ENCODE data around the gene ZNF609. TPM values are rescaled to one million over a fixed set of nuclear protein-coding genes. Genes with fewer than 3 reads are reported as not detected.
A peak's percentile ranks its signal among the peaks of the same experiment; 100 is the strongest.

Gene ZNF609
- total RNA-seq, 2 donors from 2014 or later: 52.3 to 54.8 TPM

DNA sequence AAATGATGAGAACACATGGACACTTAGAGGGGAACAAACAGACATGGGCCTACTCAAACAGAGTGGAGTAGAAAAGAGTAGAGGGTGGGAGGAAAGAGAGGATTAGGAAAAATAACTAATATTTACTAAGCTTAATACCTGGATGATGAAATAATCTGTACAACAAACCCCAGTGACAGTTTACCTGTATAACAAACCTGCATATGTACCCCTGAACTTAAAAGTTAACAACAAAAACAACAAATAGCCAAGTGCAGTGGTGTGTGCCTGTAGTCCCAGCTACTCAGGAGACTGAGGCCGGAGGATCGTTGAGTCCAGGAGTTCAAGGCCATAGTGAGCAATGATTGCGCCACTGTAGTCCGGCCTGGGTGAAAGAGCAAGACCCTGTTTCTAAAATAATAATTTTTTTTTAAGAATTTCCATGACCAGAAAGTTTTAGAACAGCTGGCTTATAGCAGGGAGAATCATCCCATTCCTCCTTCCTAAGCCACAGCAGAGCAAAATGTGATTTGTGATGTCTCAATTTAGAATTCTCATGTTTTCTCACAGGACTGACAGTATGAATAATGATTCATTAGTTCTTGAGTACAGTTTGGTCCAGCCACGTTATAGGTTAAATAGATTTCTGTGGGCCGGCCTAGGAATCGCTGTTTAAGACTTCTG lies 150.0 kb downstream of the ZNF609 start:
- 82 to 100% methylated on average over 5 to 7 of the region's 7 CpGs for WGBS, 2 experiments (ENCODE audit: insufficient coverage in 1 of 2, insufficient read length in 1 of 2)

DNA sequence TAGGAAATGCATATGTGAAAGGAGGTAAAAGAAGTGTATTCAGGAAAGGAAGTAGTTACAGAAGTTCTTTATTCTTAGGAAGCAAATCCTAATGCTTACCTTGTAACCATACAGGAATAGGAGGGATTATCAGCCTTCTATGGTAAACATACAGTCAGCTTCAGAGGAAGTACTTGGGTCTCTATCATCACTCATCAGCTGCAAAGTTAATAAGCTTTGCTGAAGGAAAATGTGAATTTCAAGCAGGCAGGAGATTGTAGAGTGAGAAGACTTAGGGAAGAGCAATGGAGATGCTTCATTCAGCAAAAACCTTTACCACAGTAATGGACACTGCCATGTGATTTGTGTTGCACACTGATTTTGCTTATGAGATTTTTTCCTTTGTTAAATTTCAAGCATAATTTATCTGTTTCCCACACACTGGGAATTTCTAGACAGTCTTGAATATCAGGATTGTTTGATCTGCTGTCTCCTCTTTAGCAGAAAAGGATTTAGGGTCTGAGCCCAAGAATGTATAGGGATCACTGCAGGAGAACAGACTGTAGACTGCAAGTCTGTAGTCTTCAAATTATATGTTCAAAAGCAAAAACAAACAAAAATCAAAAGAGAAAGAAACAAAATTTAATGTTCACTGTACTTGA lies 150.8 kb downstream of the ZNF609 start:
- Mint-ChIP-seq H3K36me3 (ENCODE audit: low read depth) (peaks cover 6% of the 10 kb centered on the region), H3K27ac (no peak overlapping the region), H3K4me3 (no peak overlapping the region), H3K9me3 (peaks cover 1% of the 10 kb centered on the region), H3K4me1 (peaks cover 11% of the 10 kb centered on the region), H3K27me3 (ENCODE audit: insufficient read depth) (peaks cover 5% of the 10 kb centered on the region)
- peaks cover 3% of the 10 kb centered on the region for H3K4me1 ChIP-seq (ENCODE audit: control insufficient read depth, insufficient read depth, low read length)
- peak overlapping the region; percentile 58 for H3K27ac ChIP-seq (ENCODE audit: low read depth, low read length)
- H3K9ac ChIP-seq (ENCODE audit: extremely low read depth, low read length, poor library complexity, severe bottlenecking): no peak overlapping the region
- no peak for DNase-seq
- H3K36me3 ChIP-seq (ENCODE audit: control insufficient read depth, insufficient read depth, low read length): no peaks in the 10 kb centered on the region
- H3K9me3 ChIP-seq (ENCODE audit: control insufficient read depth, low read length): no peaks in the 10 kb centered on the region
- H3K27me3 ChIP-seq (ENCODE audit: control insufficient read depth, insufficient read depth, low read length, poor library complexity, severe bottlenecking): no peaks in the 10 kb centered on the region
- H3K4me3 ChIP-seq (ENCODE audit: low read length): no peak overlapping the region
- TF ChIP-seq, protein P1, sequence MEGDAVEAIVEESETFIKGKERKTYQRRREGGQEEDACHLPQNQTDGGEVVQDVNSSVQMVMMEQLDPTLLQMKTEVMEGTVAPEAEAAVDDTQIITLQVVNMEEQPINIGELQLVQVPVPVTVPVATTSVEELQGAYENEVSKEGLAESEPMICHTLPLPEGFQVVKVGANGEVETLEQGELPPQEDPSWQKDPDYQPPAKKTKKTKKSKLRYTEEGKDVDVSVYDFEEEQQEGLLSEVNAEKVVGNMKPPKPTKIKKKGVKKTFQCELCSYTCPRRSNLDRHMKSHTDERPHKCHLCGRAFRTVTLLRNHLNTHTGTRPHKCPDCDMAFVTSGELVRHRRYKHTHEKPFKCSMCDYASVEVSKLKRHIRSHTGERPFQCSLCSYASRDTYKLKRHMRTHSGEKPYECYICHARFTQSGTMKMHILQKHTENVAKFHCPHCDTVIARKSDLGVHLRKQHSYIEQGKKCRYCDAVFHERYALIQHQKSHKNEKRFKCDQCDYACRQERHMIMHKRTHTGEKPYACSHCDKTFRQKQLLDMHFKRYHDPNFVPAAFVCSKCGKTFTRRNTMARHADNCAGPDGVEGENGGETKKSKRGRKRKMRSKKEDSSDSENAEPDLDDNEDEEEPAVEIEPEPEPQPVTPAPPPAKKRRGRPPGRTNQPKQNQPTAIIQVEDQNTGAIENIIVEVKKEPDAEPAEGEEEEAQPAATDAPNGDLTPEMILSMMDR (conservative IDR thresholded peaks at IDR 0.05): no peak

More for the DNA sequence above, 150.0 kb downstream of the ZNF609 start:
- Histone ChIP-seq H3K27me3 (ENCODE audit: control insufficient read depth, insufficient read depth, low read length, poor library complexity, severe bottlenecking) (no peaks in the 10 kb centered on the region), H3K36me3 (ENCODE audit: control insufficient read depth, insufficient read depth, low read length) (no peaks in the 10 kb centered on the region), H3K27ac (ENCODE audit: low read depth, low read length) (no peak overlapping the region), H3K9ac (ENCODE audit: extremely low read depth, low read length, poor library complexity, severe bottlenecking) (no peak overlapping the region), H3K9me3 (ENCODE audit: control insufficient read depth, low read length) (no peaks in the 10 kb centered on the region), H3K4me1 (ENCODE audit: control insufficient read depth, insufficient read depth, low read length) (peaks cover 3% of the 10 kb centered on the region), H3K4me3 (ENCODE audit: low read length) (no peak overlapping the region)
- H3K4me1 Mint-ChIP-seq: peaks cover 11% of the 10 kb centered on the region
- TF ChIP-seq, protein P1 (conservative IDR thresholded peaks at IDR 0.05): no peak
- no peak overlapping the region for H3K27ac Mint-ChIP-seq
- DNase-seq: no peak
- peaks cover 2% of the 10 kb centered on the region for H3K27me3 Mint-ChIP-seq (ENCODE audit: insufficient read depth)
- H3K4me3 Mint-ChIP-seq: no peak overlapping the region
- H3K36me3 Mint-ChIP-seq (ENCODE audit: low read depth): peaks cover 4% of the 10 kb centered on the region
- no peaks in the 10 kb centered on the region for H3K9me3 Mint-ChIP-seq

DNA sequence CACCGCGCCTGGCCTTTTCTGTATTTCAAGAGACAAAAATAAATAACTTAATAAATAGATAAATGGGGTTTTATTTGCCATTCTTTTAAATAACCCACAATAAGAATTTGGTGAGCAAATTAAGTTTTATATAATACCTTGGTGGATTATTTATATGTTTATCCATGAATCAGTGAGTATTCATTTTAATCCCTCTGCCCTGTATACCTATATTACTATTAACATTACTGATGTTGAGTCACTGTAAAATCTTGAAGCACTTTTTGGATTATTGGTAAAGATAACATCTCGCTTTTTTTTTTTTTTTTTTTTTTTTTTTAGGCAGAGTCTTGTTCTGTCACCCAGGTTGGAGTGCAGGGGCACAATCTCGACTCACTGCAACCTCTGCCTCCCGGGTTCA lies 154.1 kb downstream of the ZNF609 start:
- Mint-ChIP-seq H3K27me3 (ENCODE audit: insufficient read depth) (peaks cover 18% of the 10 kb centered on the region), H3K9me3 (peaks cover 1% of the 10 kb centered on the region), H3K4me3 (no peak overlapping the region), H3K4me1 (peaks cover 31% of the 10 kb centered on the region), H3K36me3 (ENCODE audit: low read depth) (peaks cover 6% of the 10 kb centered on the region), H3K27ac (no peak overlapping the region)
- no peak overlapping the region for H3K4me3 ChIP-seq (ENCODE audit: low read length)
- 93 to 100% methylated on average over 2 to 3 of the region's 5 CpGs for WGBS, 2 experiments (ENCODE audit: insufficient coverage in 1 of 2, insufficient read length in 1 of 2)
- H3K9me3 ChIP-seq (ENCODE audit: control insufficient read depth, low read length): no peaks in the 10 kb centered on the region
- H3K27ac ChIP-seq (ENCODE audit: low read depth, low read length): no peak overlapping the region
- no peak overlapping the region for H3K9ac ChIP-seq (ENCODE audit: extremely low read depth, low read length, poor library complexity, severe bottlenecking)
- no peak for DNase-seq
- TF ChIP-seq, protein P1 (conservative IDR thresholded peaks at IDR 0.05): no peak
- no peaks in the 10 kb centered on the region for H3K27me3 ChIP-seq (ENCODE audit: control insufficient read depth, insufficient read depth, low read length, poor library complexity, severe bottlenecking)
- no peaks in the 10 kb centered on the region for H3K36me3 ChIP-seq (ENCODE audit: control insufficient read depth, insufficient read depth, low read length)
- H3K4me1 ChIP-seq (ENCODE audit: control insufficient read depth, insufficient read depth, low read length): peaks cover 3% of the 10 kb centered on the region
